Thoracic aorta (tissue), 2 donors: Measurements from ENCODE around the gene UNC45B. TPM values are rescaled to one million over a fixed set of nuclear protein-coding genes. Genes with fewer than 3 reads are reported as not detected.

Source experiments
- ATAC-seq: fragments of 150-250 bp; one replicate; pipeline ENCODE4 v1.8.0; 2017; ENCODE audit warnings: low read depth; ENCODE audit not compliant: insufficient number of reproducible peaks, low FRiP score
- DNase-seq: peaks from one replicate; pipeline ENCODE4 v3.0.0-alpha.2; 2020; ENCODE audit warnings: low spot score
- H3K27ac ChIP-seq, 2 donors: fragments of 200-600 bp; sonication (generic); 1 replicate in 1 of 2; 2 replicates in 1 of 2; pipeline ENCODE4 v1.5.1; 2016; ENCODE audit warnings: mild to moderate bottlenecking in 2 of 2, moderate library complexity in 2 of 2
- H3K27me3 ChIP-seq: fragments of 200-600 bp; sonication (generic); replicated peaks from 2 replicates; pipeline ENCODE4 v1.6.0; 2016; ENCODE audit warnings: mild to moderate bottlenecking; ENCODE audit not compliant: insufficient read depth
- H3K36me3 ChIP-seq: fragments of 200-600 bp; sonication (generic); one replicate; pipeline ENCODE4 v1.5.1; 2016
- H3K4me1 ChIP-seq, 2 donors: fragments of 200-600 bp; sonication (generic); 1 replicate in 1 of 2; 2 replicates in 1 of 2; pipeline versions ENCODE4 v1.5.1 to v1.6.0; 2016; ENCODE audit warnings: low read depth in 2 of 2, mild to moderate bottlenecking in 1 of 2; ENCODE audit not compliant: control insufficient read depth in 1 of 2
- H3K4me3 ChIP-seq: fragments of 200-600 bp; sonication (generic); 2 replicates; pipeline ENCODE4 v1.5.1; 2016; ENCODE audit warnings: mild to moderate bottlenecking
- H3K9me3 ChIP-seq: fragments of 200-600 bp; sonication (generic); 2 replicates; pipeline ENCODE4 v1.5.1; 2016
- total RNA-seq, 2 donors: library from RNA; depleted of rRNA; stranded (reverse); fragments of >200 nt; gene quantifications; one replicate each; pipeline versions ENCODE4 v1.1.0 to v1.2.3, GENCODE V29; 2016
- TF ChIP-seq, protein P1 (sequence below): fragments of 200-600 bp; sonication (generic); IDR thresholded peaks from one replicate; pipeline ENCODE4 v1.5.1; 2019; ENCODE audit warnings: antibody characterized with exemption

Gene UNC45B
- total RNA-seq, 2 donors from 2014 or later: not detected

- TF ChIP-seq, protein P1, sequence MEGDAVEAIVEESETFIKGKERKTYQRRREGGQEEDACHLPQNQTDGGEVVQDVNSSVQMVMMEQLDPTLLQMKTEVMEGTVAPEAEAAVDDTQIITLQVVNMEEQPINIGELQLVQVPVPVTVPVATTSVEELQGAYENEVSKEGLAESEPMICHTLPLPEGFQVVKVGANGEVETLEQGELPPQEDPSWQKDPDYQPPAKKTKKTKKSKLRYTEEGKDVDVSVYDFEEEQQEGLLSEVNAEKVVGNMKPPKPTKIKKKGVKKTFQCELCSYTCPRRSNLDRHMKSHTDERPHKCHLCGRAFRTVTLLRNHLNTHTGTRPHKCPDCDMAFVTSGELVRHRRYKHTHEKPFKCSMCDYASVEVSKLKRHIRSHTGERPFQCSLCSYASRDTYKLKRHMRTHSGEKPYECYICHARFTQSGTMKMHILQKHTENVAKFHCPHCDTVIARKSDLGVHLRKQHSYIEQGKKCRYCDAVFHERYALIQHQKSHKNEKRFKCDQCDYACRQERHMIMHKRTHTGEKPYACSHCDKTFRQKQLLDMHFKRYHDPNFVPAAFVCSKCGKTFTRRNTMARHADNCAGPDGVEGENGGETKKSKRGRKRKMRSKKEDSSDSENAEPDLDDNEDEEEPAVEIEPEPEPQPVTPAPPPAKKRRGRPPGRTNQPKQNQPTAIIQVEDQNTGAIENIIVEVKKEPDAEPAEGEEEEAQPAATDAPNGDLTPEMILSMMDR: no peak
- no peak for DNase-seq
- Histone ChIP-seq H3K27me3 (no peaks in the 10 kb centered on the region), H3K4me1 (no peaks in the 10 kb centered on the region), H3K36me3 (no peaks in the 10 kb centered on the region), H3K4me3 (no peak overlapping the region), H3K27ac (no peak overlapping the region), H3K9me3 (no peaks in the 10 kb centered on the region)
- no peak for ATAC-seq
Measured at GRCh38 chr17:35164716-35165115, 17.1 kb downstream of the UNC45B start.

GRCh38 chr17:35166526-35166925, 18.9 kb downstream of the UNC45B start:
- TF ChIP-seq, protein P1: no peak
- Histone ChIP-seq H3K27me3 (no peaks in the 10 kb centered on the region), H3K4me1 (no peaks in the 10 kb centered on the region), H3K4me3 (no peak overlapping the region), H3K9me3 (no peaks in the 10 kb centered on the region), H3K36me3 (no peaks in the 10 kb centered on the region), H3K27ac (no peak overlapping the region)
- ATAC-seq: no peak
- no peak for DNase-seq

GRCh38 chr17:35167046-35167445, 19.4 kb downstream of the UNC45B start:
- Histone ChIP-seq H3K9me3 (no peaks in the 10 kb centered on the region), H3K27ac (no peak overlapping the region), H3K4me1 (no peaks in the 10 kb centered on the region), H3K4me3 (no peak overlapping the region), H3K36me3 (no peaks in the 10 kb centered on the region), H3K27me3 (no peaks in the 10 kb centered on the region)
- DNase-seq (no peak), ATAC-seq (no peak)
- TF ChIP-seq, protein P1: no peak

- Histone ChIP-seq H3K4me1 (no peaks in the 10 kb centered on the region), H3K27me3 (no peaks in the 10 kb centered on the region), H3K4me3 (no peak overlapping the region), H3K36me3 (no peaks in the 10 kb centered on the region), H3K9me3 (no peaks in the 10 kb centered on the region), H3K27ac (no peak overlapping the region)
- no peak for DNase-seq
- ATAC-seq: no peak
- TF ChIP-seq, protein P1: no peak
Measured at GRCh38 chr17:35167666-35168065, 20.0 kb downstream of the UNC45B start.

GRCh38 chr17:35169835-35170363, 22.3 kb downstream of the UNC45B start:
- H3K4me3 ChIP-seq: no peak overlapping the region
- no peak overlapping the region for H3K27ac ChIP-seq
- no peaks in the 10 kb centered on the region for H3K27me3 ChIP-seq
- no peaks in the 10 kb centered on the region for H3K4me1 ChIP-seq
- TF ChIP-seq, protein P1: no peak
- H3K9me3 ChIP-seq: no peaks in the 10 kb centered on the region
- no peaks in the 10 kb centered on the region for H3K36me3 ChIP-seq
- ATAC-seq: no peak
- no peak for DNase-seq
